Right lobe of liver (tissue), 6 donors: ENCODE measurements around the gene PELI2. TPM values are rescaled to one million over a fixed set of nuclear protein-coding genes. Genes with fewer than 3 reads are reported as not detected.

Experiments used
- ATAC-seq, 4 donors: fragments of 200-7000 bp; cut with Tn5 transposase; one replicate each; pipeline ENCODE4 v1.9.1; 2020; ENCODE audit warnings: mild to moderate bottlenecking in 4 of 4, moderate library complexity in 4 of 4
- DNase-seq, 3 donors: peaks; one replicate each; pipeline ENCODE4 v3.0.0-alpha.2; 2020
- H3K27ac ChIP-seq, 3 donors: fragments of 200-600 bp; one replicate each; pipeline ENCODE4 v1.8.0; 2022
- H3K27me3 ChIP-seq, 2 donors: fragments of 200-600 bp; one replicate each; pipeline ENCODE4 v1.8.0; 2022
- H3K36me3 ChIP-seq, 4 donors: fragments of 200-600 bp; sonication (generic) in 1 of 4; one replicate each; pipeline versions ENCODE4 v1.5.1 to v1.8.0; 2017 to 2022; ENCODE audit warnings: control low read depth in 1 of 4
- H3K4me1 ChIP-seq, 4 donors: fragments of 200-600 bp; sonication (generic) in 1 of 4; one replicate each; pipeline versions ENCODE4 v1.5.1 to v1.8.0; 2017 to 2022; ENCODE audit warnings: control low read depth in 1 of 4
- H3K4me3 ChIP-seq, 3 donors: fragments of 200-600 bp; one replicate each; pipeline ENCODE4 v1.8.0; 2022
- H3K9me3 ChIP-seq, 4 donors: fragments of 200-600 bp; sonication (generic) in 1 of 4; one replicate each; pipeline versions ENCODE4 v1.5.1 to v1.8.0; 2017 to 2022; ENCODE audit warnings: control low read depth in 1 of 4
- POLR2A ChIP-seq: fragments of 450-650 bp; IDR thresholded peaks from one replicate; pipeline ENCODE4 v1.6.1; 2017; ENCODE audit warnings: antibody characterized with exemption, mild to moderate bottlenecking
- WGBS: methylation state at CpG from one replicate; pipeline ENCODE4 v1.1.6; 2018; ENCODE audit warnings: low coverage, low lambda C conversion rate; ENCODE audit not compliant: insufficient coverage; ENCODE audit errors: missing lambda C conversion rate; 5-methylcytosine and 5-hydroxymethylcytosine counted together
- intact Hi-C, 2 donors: fragments of 100-400 bp; cut with DNase I; formaldehyde crosslinking; loops; one replicate each; pipeline versions ENCODE4 v1.11.2 to v1.14.1; 2022
- total RNA-seq, 6 experiments: library from RNA; depleted of rRNA in 2 of 6; stranded (reverse); fragments of >200 nt in 2 of 6; fragmentation: NEBNext Ultra II Directional in 3 of 6; extraction: Animal tissue kit (Norgen Biotek cat#: 25700) in 3 of 6; gene quantifications; one replicate each; pipeline versions ENCODE4 v1.1.0 to v1.2.4, GENCODE V29; 2016 to 2023
- TF ChIP-seq, protein P1 (sequence below), 4 donors: fragments of 200-600 bp in 3 of 4; fragments of 450-650 bp in 1 of 4; IDR thresholded peaks; one replicate each; pipeline versions ENCODE4 v1.5.1 to v1.8.0; 2016 to 2022; ENCODE audit warnings: antibody characterized with exemption in 4 of 4, mild to moderate bottlenecking in 2 of 4
- donor health status: DM: no; HTN: yes; CAD: no.
- donor health status: DM: no; HTN: no; CAD: no.
- donor health status: DM: no; HTN: no; CAD: no.
- donor health status: DM: no; HTN: yes; CAD: no.
- donor health status: DM: no; HTN: yes; CAD: no.

PELI2 gene
- total RNA-seq, 6 experiments from 2014 or later = 1.1 to 3.2 (median 1.9) TPM

DNA sequence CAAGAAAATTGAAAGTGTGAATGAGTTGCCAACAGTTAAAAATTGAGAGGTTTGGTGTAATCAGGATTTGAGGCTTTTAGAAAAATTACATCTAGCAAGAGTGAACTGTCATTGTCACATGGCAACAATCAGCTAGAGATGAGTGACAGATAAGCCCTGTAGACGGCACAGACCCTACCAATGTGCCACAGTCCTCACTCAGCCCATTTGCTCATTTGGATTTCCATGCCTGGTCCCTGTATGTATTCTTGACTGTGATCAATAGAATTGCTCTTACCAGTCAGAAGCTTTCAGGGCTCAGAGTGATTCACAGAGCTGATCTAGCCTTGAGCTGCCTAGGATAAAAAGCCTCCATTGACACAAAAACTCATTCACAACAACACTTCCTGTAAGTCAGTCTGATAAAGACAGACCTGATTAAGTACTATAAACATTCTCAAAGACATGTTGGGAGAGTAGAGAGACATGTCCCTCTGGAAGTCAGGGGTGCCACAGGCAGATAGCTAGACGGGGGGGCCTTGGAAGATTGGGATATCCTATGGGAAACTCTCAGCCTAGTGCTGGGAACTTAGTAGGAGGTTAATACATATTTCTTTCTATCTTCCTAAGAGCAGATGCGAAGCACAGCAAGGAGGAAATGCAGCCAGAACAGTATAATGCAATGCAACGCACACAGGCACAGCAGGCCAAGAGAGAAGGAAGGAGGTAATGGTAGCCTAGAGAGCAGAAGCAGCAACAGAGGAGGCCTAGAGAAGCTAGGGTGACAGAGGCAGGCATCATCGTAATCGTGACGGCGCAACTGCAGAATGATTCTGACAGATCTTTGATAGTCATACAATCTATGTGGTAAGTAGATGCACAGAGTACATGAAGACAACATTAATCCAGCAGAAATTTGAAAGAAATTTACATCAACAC, 2.0 kb upstream of the PELI2 start:
- no peak for ATAC-seq
- intact Hi-C loops = no loop called here

DNA sequence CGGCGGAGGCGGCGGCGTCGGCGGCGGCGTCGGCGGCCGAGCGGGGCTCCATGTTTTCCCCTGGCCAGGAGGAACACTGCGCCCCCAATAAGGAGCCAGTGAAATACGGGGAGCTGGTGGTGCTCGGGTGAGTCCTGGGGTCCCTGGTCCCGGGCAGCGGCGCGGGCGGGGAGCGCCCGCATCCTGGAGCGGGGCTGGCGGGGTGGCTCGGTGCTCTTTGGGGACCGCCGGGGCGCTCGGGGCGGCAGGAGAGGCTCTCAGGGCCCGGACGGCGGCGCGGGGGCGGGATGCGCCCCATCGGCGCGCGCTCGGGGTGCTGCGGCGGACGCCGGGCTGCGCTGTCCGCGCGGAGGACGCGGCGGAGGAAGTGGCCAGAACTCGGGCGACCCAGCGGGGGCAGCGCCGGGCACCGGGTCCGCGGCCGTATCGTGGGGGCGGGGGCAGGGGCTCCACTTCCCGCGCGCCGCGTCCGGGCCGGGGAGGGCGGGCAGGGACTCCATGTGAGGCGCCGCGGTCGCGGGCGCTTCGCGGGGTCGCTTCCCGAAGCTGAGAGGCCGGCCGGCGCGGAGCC, 485 bp downstream of the PELI2 start:
- ATAC-seq (peak; percentile 22 to 47 (median 38)), DNase-seq (peak; percentile 62 to 74 (median 68))
- intact Hi-C loops = no loop called here
- H3K27ac ChIP-seq = peak overlapping the region; percentile 85 to 86 (median 85)
- no peaks in the 10 kb centered on the region for H3K36me3 ChIP-seq
- peaks cover 0 to 11% (median 2%) of the 10 kb centered on the region in 4 donors for H3K4me1 ChIP-seq
- H3K4me3 ChIP-seq = peak overlapping the region; percentile 77 to 78 (median 78)
- no peaks in the 10 kb centered on the region for H3K9me3 ChIP-seq
- 0% methylated on average over 4 of the region's 87 CpGs for WGBS
- no peaks in the 10 kb centered on the region for H3K27me3 ChIP-seq
- no peak for TF ChIP-seq POLR2A
- TF ChIP-seq, protein P1, sequence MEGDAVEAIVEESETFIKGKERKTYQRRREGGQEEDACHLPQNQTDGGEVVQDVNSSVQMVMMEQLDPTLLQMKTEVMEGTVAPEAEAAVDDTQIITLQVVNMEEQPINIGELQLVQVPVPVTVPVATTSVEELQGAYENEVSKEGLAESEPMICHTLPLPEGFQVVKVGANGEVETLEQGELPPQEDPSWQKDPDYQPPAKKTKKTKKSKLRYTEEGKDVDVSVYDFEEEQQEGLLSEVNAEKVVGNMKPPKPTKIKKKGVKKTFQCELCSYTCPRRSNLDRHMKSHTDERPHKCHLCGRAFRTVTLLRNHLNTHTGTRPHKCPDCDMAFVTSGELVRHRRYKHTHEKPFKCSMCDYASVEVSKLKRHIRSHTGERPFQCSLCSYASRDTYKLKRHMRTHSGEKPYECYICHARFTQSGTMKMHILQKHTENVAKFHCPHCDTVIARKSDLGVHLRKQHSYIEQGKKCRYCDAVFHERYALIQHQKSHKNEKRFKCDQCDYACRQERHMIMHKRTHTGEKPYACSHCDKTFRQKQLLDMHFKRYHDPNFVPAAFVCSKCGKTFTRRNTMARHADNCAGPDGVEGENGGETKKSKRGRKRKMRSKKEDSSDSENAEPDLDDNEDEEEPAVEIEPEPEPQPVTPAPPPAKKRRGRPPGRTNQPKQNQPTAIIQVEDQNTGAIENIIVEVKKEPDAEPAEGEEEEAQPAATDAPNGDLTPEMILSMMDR (IDR thresholded peaks at IDR 0.05) = no peak

More for the DNA sequence above, 2.0 kb upstream of the PELI2 start:
- Histone ChIP-seq H3K27me3 (no peaks in the 10 kb centered on the region), H3K9me3 (no peaks in the 10 kb centered on the region), H3K27ac (no peak overlapping the region), H3K36me3 (no peaks in the 10 kb centered on the region), H3K4me1 (peaks cover 0 to 11% (median 2%) of the 10 kb centered on the region in 4 donors), H3K4me3 (no peak overlapping the region)
- TF ChIP-seq POLR2A = no peak
- TF ChIP-seq, protein P1 (IDR thresholded peaks at IDR 0.05) = no peak
- 72% methylated on average over 8 of the region's 8 CpGs for WGBS
- DNase-seq = no peak

DNA sequence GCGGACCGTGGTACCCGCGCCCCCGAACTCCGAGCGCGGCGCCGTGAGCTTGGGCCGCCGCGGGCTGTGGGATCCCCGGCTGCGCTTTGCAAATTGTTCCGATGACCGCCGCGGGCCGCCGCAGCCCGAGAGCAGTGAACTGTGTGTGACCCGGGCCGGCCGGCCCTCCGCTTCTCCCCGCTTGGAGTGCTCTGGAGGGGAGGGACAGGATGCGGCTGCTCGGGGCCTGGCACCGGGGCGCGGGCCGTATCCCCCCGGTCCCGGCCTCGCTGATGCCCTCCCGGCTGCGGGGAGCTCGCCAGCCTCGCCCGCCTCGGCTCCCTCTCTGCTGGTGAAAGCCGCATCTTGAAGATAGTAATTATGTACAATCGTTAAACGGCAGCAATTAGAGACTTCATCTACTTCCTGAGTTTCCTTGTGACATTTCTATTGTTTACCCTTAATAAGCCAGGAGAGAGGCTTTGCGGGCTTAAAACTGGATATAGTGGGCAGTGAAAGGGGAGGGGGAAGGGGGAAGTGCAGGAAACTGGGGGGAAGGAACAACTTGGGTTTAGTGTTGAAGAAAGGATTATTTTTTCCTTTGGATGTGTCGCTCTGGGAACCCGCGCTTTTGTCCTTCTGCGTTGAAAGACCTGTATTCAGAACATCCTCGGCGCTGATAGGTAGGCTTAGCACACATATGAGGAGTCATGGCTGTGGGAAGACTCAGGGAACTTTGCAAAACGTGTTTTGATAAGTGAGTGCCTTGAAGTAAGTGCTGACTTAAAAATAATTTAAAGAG, 1.2 kb downstream of the PELI2 start:
- H3K27me3 ChIP-seq = no peaks in the 10 kb centered on the region
- no peaks in the 10 kb centered on the region for H3K9me3 ChIP-seq
- H3K27ac ChIP-seq = peak overlapping the region; percentile 85 to 86 (median 85)
- H3K4me3 ChIP-seq = peak overlapping the region; percentile 77 to 78 (median 78)
- peak; percentile 58 to 69 (median 64) for ATAC-seq
- TF ChIP-seq POLR2A = no peak
- TF ChIP-seq, protein P1 (IDR thresholded peaks at IDR 0.05) = no peak
- peaks cover 0 to 11% (median 2%) of the 10 kb centered on the region in 4 donors for H3K4me1 ChIP-seq
- intact Hi-C loops = no loop called here
- 4% methylated on average over 29 of the region's 53 CpGs for WGBS
- peak in 2 of 3 donors; percentile 68 to 72 for DNase-seq
- no peaks in the 10 kb centered on the region for H3K36me3 ChIP-seq

DNA sequence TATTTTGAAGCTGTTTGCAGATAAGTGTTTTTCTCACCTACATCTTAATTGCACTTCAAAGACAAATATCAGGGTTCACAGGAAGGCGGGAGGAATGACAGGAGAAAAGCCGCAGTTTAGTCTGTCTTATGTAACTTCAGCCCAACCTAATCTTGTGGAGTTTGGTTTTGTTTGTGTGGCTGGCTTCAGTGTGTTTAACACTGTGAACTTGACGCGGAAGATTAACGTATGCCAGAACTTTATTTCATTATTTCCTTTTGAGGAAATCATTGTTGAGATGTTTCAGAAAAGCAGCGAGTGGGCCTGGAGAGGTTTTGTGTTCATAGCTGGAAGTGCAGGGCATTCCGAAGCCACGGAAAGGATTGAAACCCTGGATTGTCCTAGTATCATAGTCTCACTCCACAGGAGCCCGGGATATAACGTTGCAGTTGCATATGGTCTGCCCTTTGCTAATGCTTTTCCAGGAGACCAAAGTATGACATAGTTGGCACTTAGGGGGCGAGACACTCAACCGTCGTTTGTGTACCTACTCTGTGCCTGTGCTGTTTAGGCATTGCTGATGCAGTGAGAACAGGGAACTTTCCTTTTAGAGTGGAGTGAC, 2.0 kb downstream of the PELI2 start:
- DNase-seq (no peak), ATAC-seq (peak; percentile 31 to 39 (median 32))
- H3K4me1 ChIP-seq = peaks cover 0 to 11% (median 2%) of the 10 kb centered on the region in 4 donors
- peak overlapping the region; percentile 29 to 86 (median 85) for H3K27ac ChIP-seq
- peak overlapping the region; percentile 77 to 78 (median 78) for H3K4me3 ChIP-seq
- H3K36me3 ChIP-seq = no peaks in the 10 kb centered on the region
- intact Hi-C loops = no loop called here
- TF ChIP-seq, protein P1 (IDR thresholded peaks at IDR 0.05) = peak in 1 of 4 donors; percentile 3
- TF ChIP-seq POLR2A = no peak
- H3K27me3 ChIP-seq = no peaks in the 10 kb centered on the region
- WGBS = 7% methylated on average over 13 of the region's 13 CpGs
- no peaks in the 10 kb centered on the region for H3K9me3 ChIP-seq
